Large intestine (tissue), 3 donors: ENCODE measurements around the gene TBX1. TPM values are rescaled to one million over a fixed set of nuclear protein-coding genes. Genes with fewer than 3 reads are reported as not detected.

Source experiments
- DNase-seq, 2 donors: peaks; one replicate each; pipeline versions ENCODE4 v3.0.0 to v3.0.0-alpha.2; 2013
- H3K27ac ChIP-seq: one replicate; pipeline ENCODE4 v1.5.1; 2013; ENCODE audit warnings: low read length
- H3K27me3 ChIP-seq: 2 replicates; pipeline ENCODE4 v1.6.1; 2013; ENCODE audit warnings: low read length; ENCODE audit not compliant: control insufficient read depth, insufficient read depth
- H3K36me3 ChIP-seq: 2 replicates; pipeline ENCODE4 v1.6.1; 2013; ENCODE audit warnings: low read length; ENCODE audit not compliant: control insufficient read depth, insufficient read depth
- H3K4me1 ChIP-seq: one replicate; pipeline ENCODE4 v1.6.1; 2013; ENCODE audit warnings: low read length; ENCODE audit not compliant: control insufficient read depth, insufficient read depth
- H3K4me3 ChIP-seq: one replicate; pipeline ENCODE4 v1.5.1; 2013; ENCODE audit warnings: low read length
- H3K9me3 ChIP-seq: one replicate; pipeline ENCODE4 v1.6.1; 2013; ENCODE audit warnings: mild to moderate bottlenecking, low read depth, low read length, moderate library complexity; ENCODE audit not compliant: control insufficient read depth
- WGBS: methylation state at CpG from one replicate; pipeline ENCODE4 v1.1.5; 2013; ENCODE audit warnings: low lambda C conversion rate; ENCODE audit not compliant: insufficient coverage; 5-methylcytosine and 5-hydroxymethylcytosine counted together
- polyA plus RNA-seq: library from polyadenylated mRNA; unstranded; fragments of 120-200 nt; gene quantifications from one replicate; pipeline ENCODE4 v1.2.1, GENCODE V29; 2013

TBX1 gene
- polyA plus RNA-seq, 1 donor = 2.4 TPM

- Histone ChIP-seq H3K27me3 (peaks cover 93% of the 10 kb centered on the region), H3K9me3 (peaks cover 20% of the 10 kb centered on the region), H3K4me1 (peaks cover 8% of the 10 kb centered on the region), H3K36me3 (no peaks in the 10 kb centered on the region), H3K4me3 (no peak overlapping the region), H3K27ac (no peak overlapping the region)
- WGBS = 0% methylated on average over 1 of the region's 35 CpGs
- peak in 1 of 2 donors; percentile 18 for DNase-seq
These were observed 7.1 kb downstream of the TBX1 start for GRCh38 chr22:19767427-19768341.

GRCh38 chr22:19769393-19769715 lies 8.8 kb downstream of the TBX1 start:
- no peak for DNase-seq
- H3K27me3 ChIP-seq = peaks cover 92% of the 10 kb centered on the region
- WGBS = no CpG with 5 or more reads among the region's 12 CpGs

GRCh38 chr22:19770349-19771220 lies 10.0 kb downstream of the TBX1 start:
- Histone ChIP-seq H3K27me3 (peaks cover 89% of the 10 kb centered on the region), H3K9me3 (peaks cover 5% of the 10 kb centered on the region), H3K4me1 (peaks cover 8% of the 10 kb centered on the region), H3K27ac (no peak overlapping the region), H3K36me3 (no peaks in the 10 kb centered on the region), H3K4me3 (no peak overlapping the region)
- DNase-seq = no peak
- WGBS = no CpG with 5 or more reads among the region's 25 CpGs

More at GRCh38 chr22:19769393-19769715, 8.8 kb downstream of the TBX1 start:
- Histone ChIP-seq H3K27ac (no peak overlapping the region), H3K4me3 (no peak overlapping the region), H3K36me3 (no peaks in the 10 kb centered on the region), H3K4me1 (peaks cover 8% of the 10 kb centered on the region), H3K9me3 (peaks cover 5% of the 10 kb centered on the region)

GRCh38 chr22:19772422-19772672 lies 11.8 kb downstream of the TBX1 start:
- Histone ChIP-seq H3K4me3 (no peak overlapping the region), H3K9me3 (no peaks in the 10 kb centered on the region), H3K36me3 (no peaks in the 10 kb centered on the region), H3K4me1 (peaks cover under 1% of the 10 kb centered on the region), H3K27ac (no peak overlapping the region), H3K27me3 (peaks cover 88% of the 10 kb centered on the region)
- 52% methylated on average over 3 of the region's 4 CpGs for WGBS
- DNase-seq = no peak

GRCh38 chr22:19772673-19773469 lies 12.3 kb downstream of the TBX1 start:
- H3K9me3 ChIP-seq = no peaks in the 10 kb centered on the region
- no peak overlapping the region for H3K4me3 ChIP-seq
- H3K36me3 ChIP-seq = no peaks in the 10 kb centered on the region
- H3K4me1 ChIP-seq = no peaks in the 10 kb centered on the region
- DNase-seq = no peak
- no peak overlapping the region for H3K27ac ChIP-seq
- H3K27me3 ChIP-seq = peaks cover 83% of the 10 kb centered on the region
- WGBS = 38% methylated on average over 1 of the region's 25 CpGs

- Histone ChIP-seq H3K36me3 (no peaks in the 10 kb centered on the region), H3K4me1 (no peaks in the 10 kb centered on the region), H3K27me3 (peaks cover 80% of the 10 kb centered on the region), H3K4me3 (no peak overlapping the region), H3K9me3 (no peaks in the 10 kb centered on the region), H3K27ac (no peak overlapping the region)
- no CpG with 5 or more reads among the region's 9 CpGs for WGBS
- no peak for DNase-seq
These were observed 13.0 kb downstream of the TBX1 start for GRCh38 chr22:19773470-19774040.

GRCh38 chr22:19774628-19775027 lies 14.1 kb downstream of the TBX1 start:
- DNase-seq = no peak
- Histone ChIP-seq H3K36me3 (no peaks in the 10 kb centered on the region), H3K27me3 (peaks cover 76% of the 10 kb centered on the region), H3K27ac (no peak overlapping the region), H3K9me3 (no peaks in the 10 kb centered on the region), H3K4me1 (no peaks in the 10 kb centered on the region), H3K4me3 (no peak overlapping the region)
- no CpG with 5 or more reads among the region's 8 CpGs for WGBS

GRCh38 chr22:19775496-19776325 lies 15.1 kb downstream of the TBX1 start:
- Histone ChIP-seq H3K4me3 (no peak overlapping the region), H3K27me3 (peaks cover 72% of the 10 kb centered on the region), H3K4me1 (no peaks in the 10 kb centered on the region), H3K27ac (no peak overlapping the region), H3K36me3 (no peaks in the 10 kb centered on the region), H3K9me3 (no peaks in the 10 kb centered on the region)
- WGBS = no CpG with 5 or more reads among the region's 24 CpGs
- no peak for DNase-seq

GRCh38 chr22:19776433-19777031 lies 16.0 kb downstream of the TBX1 start:
- Histone ChIP-seq H3K4me1 (no peaks in the 10 kb centered on the region), H3K9me3 (no peaks in the 10 kb centered on the region), H3K27me3 (peaks cover 63% of the 10 kb centered on the region), H3K27ac (no peak overlapping the region), H3K4me3 (no peak overlapping the region), H3K36me3 (no peaks in the 10 kb centered on the region)
- no CpG with 5 or more reads among the region's 18 CpGs for WGBS
- DNase-seq = no peak
